AG09309 (cell line): ENCODE measurements around the gene SNX33.
"Not testable (repeated sequence)": the region's sequence is repeated elsewhere in the genome, so short reads cannot be mapped to it uniquely, and the experiment has no call there.

Source experiments
- DNase-seq: peaks from one replicate; pipeline ENCODE4 v3.0.0-alpha.2; 2010; ENCODE audit warnings: low read depth
- H3K4me3 ChIP-seq: 2 replicates; pipeline ENCODE4 v1.5.1; 2011; ENCODE audit warnings: mild to moderate bottlenecking, low read depth, low read length, moderate library complexity; ENCODE audit not compliant: control insufficient read depth
- TF ChIP-seq, protein P1 (sequence below): IDR thresholded peaks from 2 replicates; pipeline ENCODE4 v1.5.1; 2011; ENCODE audit warnings: mild to moderate bottlenecking, low read depth, low read length, inconsistent platforms; ENCODE audit not compliant: insufficient read depth, control insufficient read depth; ENCODE audit errors: missing control alignments

Gene SNX33

DNA sequence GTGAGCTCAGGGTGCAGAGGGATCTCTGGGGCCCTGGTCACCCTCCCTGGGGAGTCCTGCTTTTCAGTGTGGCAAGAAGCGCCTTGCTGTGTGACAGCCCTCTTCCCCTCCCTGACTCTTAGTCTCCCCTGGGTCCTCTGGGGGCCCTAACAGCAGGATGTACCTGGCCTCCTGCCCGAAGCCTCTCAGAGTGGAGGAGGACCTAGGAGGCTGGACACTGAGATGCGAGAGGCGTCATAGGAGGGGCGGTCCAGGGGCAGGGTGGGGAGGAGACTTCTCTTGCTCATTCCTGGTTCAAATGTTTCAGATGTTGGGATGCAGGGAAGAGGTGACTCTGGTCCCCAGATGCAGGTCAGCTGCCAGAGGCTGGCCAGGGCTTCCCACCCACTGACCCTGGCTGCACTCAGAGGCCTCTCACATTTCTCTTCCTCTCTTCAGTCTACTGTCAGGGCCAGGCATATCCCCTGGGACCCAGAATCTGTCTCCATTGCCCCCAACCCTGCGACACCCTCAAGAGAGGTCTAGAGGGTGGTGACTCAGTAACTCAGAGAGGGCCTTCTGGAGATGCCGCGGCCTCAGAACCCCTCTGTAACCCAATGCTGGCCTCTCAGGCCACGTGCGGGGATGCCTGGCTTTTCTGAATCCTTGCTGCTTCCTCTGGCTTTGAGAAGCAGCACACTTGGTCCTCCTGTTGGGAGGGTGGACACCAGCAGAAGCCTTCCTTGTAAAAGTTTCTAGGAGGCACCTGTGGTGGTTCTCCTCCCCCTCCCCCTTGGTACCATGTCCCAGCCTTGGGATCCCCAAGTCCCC, 25.9 kb downstream of the SNX33 start:
- DNase-seq, result no peak
- TF ChIP-seq, protein P1, sequence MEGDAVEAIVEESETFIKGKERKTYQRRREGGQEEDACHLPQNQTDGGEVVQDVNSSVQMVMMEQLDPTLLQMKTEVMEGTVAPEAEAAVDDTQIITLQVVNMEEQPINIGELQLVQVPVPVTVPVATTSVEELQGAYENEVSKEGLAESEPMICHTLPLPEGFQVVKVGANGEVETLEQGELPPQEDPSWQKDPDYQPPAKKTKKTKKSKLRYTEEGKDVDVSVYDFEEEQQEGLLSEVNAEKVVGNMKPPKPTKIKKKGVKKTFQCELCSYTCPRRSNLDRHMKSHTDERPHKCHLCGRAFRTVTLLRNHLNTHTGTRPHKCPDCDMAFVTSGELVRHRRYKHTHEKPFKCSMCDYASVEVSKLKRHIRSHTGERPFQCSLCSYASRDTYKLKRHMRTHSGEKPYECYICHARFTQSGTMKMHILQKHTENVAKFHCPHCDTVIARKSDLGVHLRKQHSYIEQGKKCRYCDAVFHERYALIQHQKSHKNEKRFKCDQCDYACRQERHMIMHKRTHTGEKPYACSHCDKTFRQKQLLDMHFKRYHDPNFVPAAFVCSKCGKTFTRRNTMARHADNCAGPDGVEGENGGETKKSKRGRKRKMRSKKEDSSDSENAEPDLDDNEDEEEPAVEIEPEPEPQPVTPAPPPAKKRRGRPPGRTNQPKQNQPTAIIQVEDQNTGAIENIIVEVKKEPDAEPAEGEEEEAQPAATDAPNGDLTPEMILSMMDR, result no peak
- no peak overlapping the region for H3K4me3 ChIP-seq

GRCh38 chr15:75674366-75674765, 26.7 kb downstream of the SNX33 start:
- no peak overlapping the region for H3K4me3 ChIP-seq
- TF ChIP-seq, protein P1, result no peak
- DNase-seq, result no peak

DNA sequence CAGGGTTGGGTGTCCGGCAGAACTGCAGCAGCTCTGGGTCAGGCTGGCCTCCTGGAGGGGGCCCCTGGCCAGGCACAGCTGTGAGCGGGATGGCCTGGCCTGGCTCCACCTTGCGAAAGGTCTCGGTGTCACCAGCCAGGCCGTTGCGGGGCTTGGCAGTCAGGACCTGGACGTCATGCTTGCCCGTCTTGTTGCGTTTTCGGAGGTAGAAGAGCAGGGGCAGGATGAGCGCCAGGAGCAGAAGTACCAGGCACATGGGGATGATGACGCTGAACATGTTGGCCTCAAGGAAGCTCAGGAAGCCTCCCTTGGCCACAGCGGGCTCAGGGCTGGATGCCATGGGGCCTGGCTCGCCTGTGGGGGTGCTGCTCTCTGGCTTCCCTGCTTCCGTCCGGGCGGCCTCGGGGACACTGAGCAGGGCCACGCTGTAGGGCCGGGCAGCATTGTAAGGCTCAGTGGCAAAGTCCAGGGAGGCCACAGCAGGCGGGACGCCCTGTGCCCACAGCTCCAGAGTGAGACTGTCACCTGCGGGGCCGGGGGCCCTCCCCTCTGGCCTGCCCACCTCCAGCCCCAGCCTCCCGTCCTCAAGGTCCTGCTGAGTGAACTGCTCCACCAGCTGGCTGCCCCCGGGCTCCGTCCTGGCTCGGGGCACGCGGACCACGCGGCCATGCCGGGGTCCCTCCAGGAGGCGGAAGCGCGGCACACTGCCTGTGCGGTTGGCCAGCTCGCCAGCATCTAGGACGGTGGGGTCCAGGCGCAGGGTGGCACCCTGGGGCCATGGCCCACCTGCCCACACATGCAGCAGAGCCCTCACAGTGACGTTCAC, 28.1 kb downstream of the SNX33 start:
- DNase-seq, result no peak
- no peak overlapping the region for H3K4me3 ChIP-seq
- TF ChIP-seq, protein P1, result no peak

DNA sequence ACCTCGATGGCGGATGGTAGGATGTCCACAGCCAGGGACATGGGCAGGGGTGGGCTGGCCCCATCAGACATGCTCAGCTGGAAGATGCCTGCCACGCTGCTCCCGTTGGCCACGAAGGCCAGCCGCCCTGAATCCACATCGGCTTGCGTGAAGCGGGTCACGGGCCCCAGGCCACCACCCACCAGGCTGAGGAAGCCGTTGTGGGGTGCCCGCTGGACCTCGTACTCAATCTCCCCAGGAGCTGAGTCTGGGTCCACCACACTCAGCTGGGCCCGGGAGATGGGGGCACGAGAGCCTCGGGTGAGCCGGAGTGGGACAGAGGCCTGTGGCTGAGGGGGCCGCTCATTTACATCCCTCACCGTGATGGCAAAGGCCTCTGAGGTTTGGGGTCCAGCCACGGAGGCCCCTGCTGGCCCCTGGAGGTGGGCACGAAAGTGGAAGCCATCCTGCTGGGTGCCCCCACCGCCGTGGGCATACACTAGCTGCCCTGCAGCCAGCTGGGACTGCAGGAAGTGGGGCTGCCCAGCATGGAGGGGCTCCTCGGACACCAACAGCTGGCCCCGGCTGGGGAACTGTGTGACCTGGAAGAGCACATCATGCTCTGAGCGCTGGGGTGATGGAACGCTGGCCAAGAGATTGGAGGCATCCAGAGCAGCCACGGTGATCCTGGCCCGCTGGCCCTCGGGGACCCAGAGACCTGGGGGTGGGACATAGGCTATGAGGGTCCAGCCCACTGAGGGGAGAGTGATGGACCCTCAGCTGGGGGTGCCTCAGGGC, 29.2 kb downstream of the SNX33 start:
- no peak for DNase-seq
- TF ChIP-seq, protein P1, result no peak
- no peak overlapping the region for H3K4me3 ChIP-seq

- DNase-seq, result no peak
- TF ChIP-seq, protein P1, result no peak
- H3K4me3 ChIP-seq, result no peak overlapping the region
These were observed 30.0 kb downstream of the SNX33 start for GRCh38 chr15:75677465-75678323.

GRCh38 chr15:75678324-75678690, 30.6 kb downstream of the SNX33 start:
- not testable (repeated sequence) for DNase-seq, H3K4me3 ChIP-seq
